AG04450 (cell line): ENCODE results near the gene TMEM271. TPM values are rescaled to one million over a fixed set of nuclear protein-coding genes. Genes with fewer than 3 reads are reported as not detected.

Experiments used
- CTCF ChIA-PET: fragments of 300-600, 350-600 bp; formaldehyde crosslinking; extraction: SDS; loops from one replicate; lab custom pipeline; 2022; ENCODE audit warnings: antibody characterized with exemption, inconsistent platforms; lab: Charles Lee
- POLR2A ChIA-PET: fragments of 350-600 bp; formaldehyde crosslinking; extraction: SDS; loops from one replicate; lab custom pipeline; 2021; ENCODE audit warnings: antibody characterized with exemption, inconsistent platforms; lab: Yijun Ruan, JAX
- DNase-seq: peaks from one replicate; pipeline ENCODE4 v3.0.0-alpha.2; 2011; ENCODE audit warnings: low read depth, low spot score
- H3K27ac ChIP-seq: one replicate; pipeline ENCODE4 v1.5.1; 2012; ENCODE audit warnings: low read depth, low read length, control low read depth
- H3K27me3 ChIP-seq: one replicate; pipeline ENCODE4 v1.6.0; 2012; ENCODE audit warnings: low read length; ENCODE audit not compliant: control insufficient read depth, insufficient read depth
- H3K4me3 ChIP-seq: 2 replicates; pipeline ENCODE4 v1.5.1; 2011; ENCODE audit warnings: mild to moderate bottlenecking, low read depth, low read length, control low read depth
- H3K9me3 ChIP-seq: 2 replicates; pipeline ENCODE4 v1.5.1; 2012; ENCODE audit warnings: low read length; ENCODE audit not compliant: control insufficient read depth, insufficient read depth
- CTCF ChIP-seq: IDR thresholded peaks from 2 replicates; pipeline ENCODE4 v1.5.1; 2011; ENCODE audit warnings: low read depth, low read length, control low read depth, inconsistent platforms
- polyA plus RNA-seq: library from polyadenylated mRNA; depleted of rRNA; stranded (reverse); fragments of >200 nt; gene quantifications from 2 replicates; pipeline ENCODE4 v1.2.3, GENCODE V29; 2011

Gene TMEM271
- polyA plus RNA-seq, 1 experiment, result not detected

GRCh38 chr4:601612-602558, 25.8 kb upstream of the TMEM271 start:
- no peak for TF ChIP-seq CTCF
- no peak overlapping the region for H3K4me3 ChIP-seq
- POLR2A ChIA-PET, result no interaction called here
- CTCF ChIA-PET, result no interaction called here
- peaks cover 26% of the 10 kb centered on the region for H3K9me3 ChIP-seq
- H3K27ac ChIP-seq, result no peak overlapping the region
- no peak for DNase-seq
- H3K27me3 ChIP-seq, result no peaks in the 10 kb centered on the region

GRCh38 chr4:600850-601515, 24.9 kb upstream of the TMEM271 start:
- DNase-seq, result no peak
- CTCF ChIA-PET, result no interaction called here
- POLR2A ChIA-PET, result no interaction called here
- H3K9me3 ChIP-seq, result peaks cover 26% of the 10 kb centered on the region
- no peaks in the 10 kb centered on the region for H3K27me3 ChIP-seq
- H3K27ac ChIP-seq, result no peak overlapping the region
- no peak for TF ChIP-seq CTCF
- H3K4me3 ChIP-seq, result no peak overlapping the region

GRCh38 chr4:600166-600565, 24.1 kb upstream of the TMEM271 start:
- DNase-seq, result no peak
- Histone ChIP-seq H3K4me3 (no peak overlapping the region), H3K9me3 (peaks cover 26% of the 10 kb centered on the region), H3K27me3 (no peaks in the 10 kb centered on the region), H3K27ac (no peak overlapping the region)
- ChIA-PET POLR2A (no interaction called here), CTCF (no interaction called here)
- TF ChIP-seq CTCF, result no peak

- Histone ChIP-seq H3K9me3 (peaks cover 26% of the 10 kb centered on the region), H3K27ac (no peak overlapping the region), H3K4me3 (no peak overlapping the region), H3K27me3 (no peaks in the 10 kb centered on the region)
- TF ChIP-seq CTCF, result no peak
- no peak for DNase-seq
- POLR2A ChIA-PET, result no interaction called here
- CTCF ChIA-PET, result no interaction called here
These were observed 22.8 kb upstream of the TMEM271 start for GRCh38 chr4:598925-599324.
